Amniotic epithelial cell (primary cell): Measurements from ENCODE around the gene FAM76B.
"Not testable (repeated sequence)": the region's sequence is repeated elsewhere in the genome, so short reads cannot be mapped to it uniquely, and the experiment has no call there.

Experiments used
- DNase-seq: peaks from one replicate; pipeline ENCODE4 v3.0.0-alpha.2; 2010; ENCODE audit warnings: low read depth

The FAM76B gene

DNA sequence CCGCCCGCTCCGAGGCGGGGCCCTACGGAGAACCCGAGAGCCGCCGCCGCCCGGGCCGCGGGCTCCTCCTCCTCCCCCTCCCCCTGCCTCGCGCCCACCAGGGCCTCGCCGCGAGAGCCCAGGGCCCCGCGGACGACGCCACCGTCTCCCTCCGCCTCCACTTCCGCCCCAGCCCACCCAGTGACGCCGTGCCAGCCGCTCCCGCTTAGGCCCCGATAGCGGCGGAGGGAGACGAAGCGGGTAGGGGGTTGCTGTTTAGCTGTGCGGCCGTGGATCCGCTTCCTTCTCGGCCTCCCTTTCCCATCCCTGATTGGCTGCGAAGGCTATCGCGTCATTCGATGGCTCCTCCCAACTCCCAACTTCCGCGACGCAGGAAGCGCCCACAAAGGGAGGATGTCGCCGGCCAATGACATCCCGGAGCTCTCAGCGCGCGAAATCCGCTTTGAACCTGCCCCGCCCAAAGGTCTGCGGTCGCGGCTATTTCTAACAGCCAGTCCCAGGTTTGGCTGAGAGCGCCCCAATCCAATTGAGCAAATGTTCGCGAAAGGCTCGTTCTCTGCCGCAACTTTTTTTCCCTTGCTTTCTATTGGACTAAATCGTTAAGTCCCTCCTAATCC lies at the start of gene FAM76B:
Gene FAM76B (minus strand): TSS at position 277 of the 617 bp plus-strand sequence. CDS start 304 bp downstream, outside the sequence.
- DNase-seq: peak; percentile 99

DNA sequence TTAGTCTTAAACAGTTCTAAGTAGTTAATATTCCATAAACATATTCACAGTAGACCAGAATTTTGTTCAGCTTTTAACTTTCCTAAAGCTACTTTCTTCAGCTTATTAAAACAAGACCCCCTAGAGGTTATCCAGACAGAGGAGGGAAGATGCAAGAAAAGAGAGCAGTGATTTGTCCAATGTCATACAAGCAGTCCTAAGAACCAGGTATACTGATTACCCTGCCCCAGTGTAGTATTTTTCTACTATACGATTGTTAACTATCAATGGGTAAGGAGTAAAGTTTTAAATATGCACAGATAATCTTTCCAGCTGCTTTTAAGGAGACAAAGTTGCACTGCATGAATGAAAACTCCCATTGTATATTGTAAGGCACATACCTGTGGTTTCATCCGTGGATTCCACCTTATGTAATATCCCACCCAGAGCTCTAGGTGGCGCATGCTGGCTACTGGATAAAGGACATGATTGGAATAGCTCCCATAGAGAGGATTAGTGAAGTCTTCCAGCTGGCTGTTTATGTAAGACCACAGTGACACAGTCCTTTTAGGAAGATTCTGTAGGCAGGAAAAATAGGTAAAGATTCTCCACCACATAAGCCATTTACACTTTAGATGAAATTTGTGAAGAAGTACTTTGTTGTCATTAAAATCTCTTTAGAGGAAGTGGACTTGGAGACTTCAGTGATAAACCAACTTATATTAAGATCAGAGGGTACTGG lies 46.3 kb upstream of the FAM76B start:
- peak; percentile 92 for DNase-seq

DNA sequence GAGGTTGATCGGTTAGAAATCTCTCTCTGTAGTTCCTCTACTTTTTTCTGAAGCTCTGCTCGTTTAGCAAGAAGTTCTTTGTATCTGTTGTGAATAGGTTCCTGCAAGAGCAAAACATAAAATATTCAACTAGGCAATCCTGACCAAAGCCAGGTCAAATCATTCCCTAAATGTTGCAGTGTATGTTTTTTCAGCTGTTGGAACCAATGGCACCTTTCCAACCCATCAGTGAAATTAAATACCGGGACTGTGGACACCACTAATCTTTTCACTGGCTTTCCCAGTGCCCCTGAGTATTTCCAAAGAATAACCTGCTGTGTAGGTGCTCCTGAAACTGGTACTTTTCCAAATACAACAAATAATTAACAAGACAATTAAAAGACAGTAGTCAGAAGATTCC lies 45.8 kb upstream of the FAM76B start:
- DNase-seq: no peak

DNA sequence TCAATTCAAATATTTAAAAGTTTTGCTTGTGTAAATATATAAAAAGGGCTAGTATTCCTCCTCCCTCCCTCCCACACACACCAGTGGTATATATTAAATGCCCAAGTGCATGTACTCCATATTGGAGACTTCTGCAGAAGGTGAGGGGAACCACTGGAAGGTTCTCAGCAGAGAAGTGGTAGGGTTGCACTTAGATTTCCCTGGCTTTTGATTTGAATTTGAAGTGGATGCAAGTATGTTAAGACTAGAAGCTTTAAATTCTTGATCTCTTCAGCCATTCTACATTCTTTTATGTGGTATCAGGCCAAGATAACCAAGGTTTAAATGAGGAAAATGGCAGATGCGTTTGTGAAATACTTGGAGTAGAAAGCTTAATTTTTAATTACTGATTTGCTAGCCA lies 43.8 kb upstream of the FAM76B start:
- no peak for DNase-seq

DNA sequence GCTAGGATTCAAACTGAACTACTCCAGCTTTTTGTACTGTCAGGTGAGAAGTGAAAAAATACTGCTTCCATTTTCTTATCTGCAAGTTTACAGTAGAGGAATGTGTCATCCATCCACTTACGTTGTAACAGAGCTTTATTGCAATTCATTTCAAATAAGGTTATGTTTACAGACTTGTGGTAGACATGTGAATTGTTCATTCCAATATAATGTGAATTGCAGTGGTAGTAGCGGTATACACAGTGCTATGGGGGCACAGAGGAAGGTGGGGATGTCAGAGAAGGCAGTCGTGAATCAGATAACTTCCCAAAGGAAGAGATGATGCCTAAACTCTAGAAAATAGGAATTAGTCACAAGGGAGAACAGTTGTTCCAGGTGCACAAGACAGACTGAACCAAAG lies 43.2 kb upstream of the FAM76B start:
- DNase-seq: peak; percentile 84

DNA sequence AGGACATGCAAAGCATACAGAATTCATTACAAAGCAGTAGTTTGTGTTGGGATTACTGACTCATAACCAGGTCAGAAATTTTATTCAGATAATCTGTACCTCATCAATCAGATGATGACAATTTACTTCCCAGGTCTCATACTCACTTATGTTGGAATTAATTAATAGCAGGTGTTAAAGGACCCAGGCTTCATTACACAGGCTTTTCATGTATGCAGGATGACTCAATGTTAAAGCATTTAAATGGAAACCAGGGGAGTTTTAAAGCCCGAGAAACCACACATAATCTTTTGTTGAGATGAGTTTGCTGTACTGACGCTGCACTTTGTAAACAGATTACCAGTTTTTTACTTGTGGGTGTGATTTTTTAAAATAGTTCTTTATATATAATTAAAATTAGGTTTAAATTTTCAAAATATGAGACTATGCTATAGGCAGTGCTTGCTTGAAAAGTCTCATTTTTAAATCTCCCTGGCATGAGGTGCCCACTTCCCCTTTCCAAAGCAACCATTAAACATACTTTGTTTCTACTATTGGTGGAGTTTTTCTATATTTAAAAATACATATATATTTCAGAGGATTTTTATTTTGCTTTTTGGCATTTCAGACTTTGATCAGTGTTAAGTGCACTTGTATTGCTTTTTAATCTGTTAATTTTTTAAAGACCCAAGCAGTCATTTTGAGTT lies 41.8 kb upstream of the FAM76B start:
- peak; percentile 90 for DNase-seq

DNA sequence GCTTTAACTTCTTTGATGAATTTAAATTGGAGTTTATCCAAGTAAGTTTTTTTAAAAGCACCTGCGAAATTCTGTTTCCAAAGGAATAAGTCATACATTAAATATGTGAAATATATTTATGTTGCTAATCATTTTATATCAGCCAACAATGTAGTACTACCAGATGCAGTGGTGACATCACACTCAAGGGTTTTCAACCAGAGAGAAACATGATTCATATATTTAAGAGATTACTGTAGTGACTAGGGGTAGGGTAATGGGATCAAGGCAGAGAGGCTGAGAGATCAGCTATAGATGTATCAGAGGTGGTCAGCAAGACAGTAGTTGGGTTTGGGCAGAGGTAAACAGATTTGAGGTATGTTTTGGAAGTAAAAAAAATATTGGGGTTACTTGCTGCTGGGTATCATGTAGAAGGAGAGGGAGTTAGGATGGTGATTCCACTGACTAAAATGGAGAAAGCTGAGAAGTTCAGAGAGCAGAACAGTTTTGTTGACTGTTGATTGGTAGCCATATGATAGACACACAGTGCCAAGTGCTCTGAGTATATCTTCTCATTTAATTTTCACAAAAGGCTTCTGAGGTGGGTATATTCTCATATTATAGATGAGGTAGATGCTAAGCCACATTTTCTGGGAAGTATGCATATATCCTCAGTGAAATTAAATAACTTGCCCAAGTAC lies 40.1 kb upstream of the FAM76B start:
- peak; percentile 67 for DNase-seq

DNA sequence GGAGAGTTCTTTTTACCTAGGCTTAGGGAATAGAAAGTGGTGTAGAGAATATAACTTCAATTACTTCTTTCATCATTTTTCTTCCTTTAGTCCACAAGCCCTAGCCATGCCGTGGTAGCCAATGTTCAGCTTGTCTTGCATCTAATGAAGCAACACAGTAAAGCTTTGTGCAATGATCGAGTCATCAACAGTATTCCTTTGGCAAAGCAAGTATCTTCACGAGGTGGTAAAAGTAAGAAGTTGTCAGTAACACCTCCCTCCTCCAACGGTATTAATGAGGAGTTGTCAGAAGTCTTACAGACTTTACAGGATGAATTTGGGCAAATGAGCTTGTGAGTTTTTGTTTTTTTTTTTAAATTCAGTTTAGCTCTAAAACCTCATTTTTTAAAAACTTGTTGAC lies 38.1 kb upstream of the FAM76B start:
- DNase-seq: peak; percentile 87

DNA sequence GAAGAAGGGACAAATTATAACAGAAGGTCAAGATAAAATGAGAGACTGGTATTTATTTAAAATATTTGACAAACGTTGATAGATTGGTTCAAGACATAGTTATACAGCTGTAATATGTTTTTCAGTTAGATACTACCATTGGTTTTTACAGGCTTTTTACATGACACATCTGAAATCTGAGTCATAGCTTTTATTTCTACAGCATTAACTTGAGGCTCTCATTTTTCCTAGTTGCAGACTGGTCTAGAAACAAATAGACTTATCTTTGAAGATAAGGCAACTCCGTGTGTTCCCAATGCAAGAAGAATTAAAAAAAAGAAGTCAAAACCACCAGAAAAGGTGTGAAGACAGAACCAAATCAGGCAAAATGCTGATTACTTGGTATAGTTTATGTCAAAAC lies 32.1 kb upstream of the FAM76B start:
- DNase-seq: peak; percentile 85

DNA sequence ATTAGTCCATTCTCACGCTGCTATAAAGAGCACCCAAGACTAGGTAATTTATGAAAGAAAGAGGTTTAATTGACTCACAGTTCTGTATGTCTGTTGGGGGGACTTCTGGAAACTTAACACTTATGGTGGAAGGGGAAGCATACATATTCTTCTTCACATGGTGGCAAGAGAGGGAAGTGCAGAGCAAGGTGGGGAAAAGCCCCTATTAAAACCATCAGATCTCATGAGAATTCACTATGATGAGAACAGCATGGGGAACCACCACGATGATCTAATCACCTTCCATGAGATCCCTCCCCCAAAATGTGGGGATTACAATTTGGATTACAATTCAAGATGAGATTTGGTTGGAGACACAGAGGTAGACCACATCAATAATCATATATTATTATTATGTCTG lies 26.5 kb upstream of the FAM76B start:
- DNase-seq: no peak

DNA sequence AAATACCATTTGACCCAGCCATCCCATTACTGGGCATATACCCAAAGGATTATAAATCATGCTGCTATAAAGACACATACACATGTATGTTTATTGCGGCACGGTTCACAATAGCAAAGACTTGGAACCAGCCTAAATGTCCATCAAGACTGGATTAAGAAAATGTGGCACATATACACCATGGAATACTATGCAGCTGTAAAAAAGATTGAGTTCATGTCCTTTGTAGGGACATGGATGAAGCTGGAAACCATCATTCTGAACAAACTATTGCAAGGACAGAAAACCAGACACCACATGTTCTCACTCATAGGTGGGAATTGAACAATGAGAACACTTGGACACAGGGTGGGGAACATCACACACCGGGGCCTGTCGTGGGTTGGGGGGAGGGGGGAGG lies 21.5 kb upstream of the FAM76B start:
- not testable (repeated sequence) for DNase-seq

DNA sequence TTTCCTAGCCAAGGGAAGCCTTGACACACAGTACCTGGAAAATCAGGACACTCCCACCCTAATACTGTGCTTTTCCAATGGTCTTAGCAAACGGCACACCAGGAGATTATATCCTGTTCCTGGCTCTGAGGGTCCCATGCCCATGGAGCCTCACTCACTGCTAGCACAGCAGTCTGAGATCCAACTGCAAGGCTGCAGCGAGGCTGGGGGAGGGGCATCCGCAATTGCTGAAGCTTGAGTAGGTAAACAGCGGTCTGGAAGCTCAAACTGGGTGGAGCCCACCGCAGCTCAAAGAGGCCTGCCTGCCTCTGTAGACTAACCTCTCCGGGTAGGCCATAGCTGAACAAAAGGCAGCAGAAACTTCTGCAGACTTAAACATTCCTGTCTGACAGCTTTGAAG lies 16.9 kb upstream of the FAM76B start:
- not testable (repeated sequence) for DNase-seq

DNA sequence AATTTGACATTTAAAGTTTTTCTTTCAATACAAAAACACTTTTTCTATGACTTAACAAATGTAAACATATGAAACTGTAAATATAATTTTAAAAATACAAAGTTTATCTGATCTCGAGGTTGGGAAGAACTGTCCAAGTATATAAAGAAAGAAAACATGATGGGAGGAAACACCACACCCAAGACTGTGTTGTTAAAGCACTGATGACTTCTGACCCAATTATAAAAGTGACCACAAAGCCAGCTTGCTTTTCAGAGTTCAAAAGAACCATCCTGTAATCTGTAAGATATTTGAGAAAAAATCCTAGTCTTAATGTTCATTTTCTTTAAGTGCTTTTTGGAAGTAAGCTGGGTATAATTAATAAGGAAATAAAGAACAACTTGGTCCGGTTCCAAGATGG lies 16.3 kb upstream of the FAM76B start:
- no peak for DNase-seq

DNA sequence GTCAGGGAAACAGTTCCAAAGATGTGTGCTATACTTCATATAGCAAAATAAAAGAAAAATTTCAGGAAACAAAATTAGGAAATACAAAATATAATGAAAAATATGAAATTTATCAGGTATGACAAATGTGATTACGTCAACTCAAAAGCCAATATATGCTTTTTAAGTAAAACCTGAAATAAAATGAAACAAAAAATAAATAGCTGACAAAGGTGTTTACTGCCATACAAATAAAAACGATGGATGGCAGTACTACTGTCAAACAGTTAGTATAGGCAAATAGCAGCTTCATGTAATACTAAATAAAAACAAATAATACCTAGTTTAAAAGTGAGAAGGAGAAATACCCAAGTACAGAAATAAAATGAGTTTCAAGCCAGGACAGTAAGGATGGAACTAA lies 14.4 kb upstream of the FAM76B start:
- DNase-seq: no peak

DNA sequence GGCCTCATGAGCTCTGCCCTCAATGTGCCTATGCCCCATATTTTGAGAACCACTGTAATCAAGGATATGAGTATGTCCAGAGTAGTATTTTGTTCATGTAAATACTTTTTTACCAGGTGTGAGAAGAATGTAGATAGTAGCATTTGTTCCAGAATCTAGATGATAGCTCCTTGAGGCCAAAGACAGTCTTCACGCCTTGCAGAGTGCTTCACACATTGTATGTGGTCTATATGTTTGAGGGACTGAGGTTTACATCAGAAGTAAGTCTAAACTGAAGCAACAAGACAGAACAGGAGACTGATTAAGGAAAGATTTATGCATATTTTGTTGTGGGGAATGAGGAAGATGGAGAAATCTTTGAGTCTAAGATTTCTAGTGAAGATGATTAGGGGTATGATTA lies 13.2 kb upstream of the FAM76B start:
- no peak for DNase-seq

DNA sequence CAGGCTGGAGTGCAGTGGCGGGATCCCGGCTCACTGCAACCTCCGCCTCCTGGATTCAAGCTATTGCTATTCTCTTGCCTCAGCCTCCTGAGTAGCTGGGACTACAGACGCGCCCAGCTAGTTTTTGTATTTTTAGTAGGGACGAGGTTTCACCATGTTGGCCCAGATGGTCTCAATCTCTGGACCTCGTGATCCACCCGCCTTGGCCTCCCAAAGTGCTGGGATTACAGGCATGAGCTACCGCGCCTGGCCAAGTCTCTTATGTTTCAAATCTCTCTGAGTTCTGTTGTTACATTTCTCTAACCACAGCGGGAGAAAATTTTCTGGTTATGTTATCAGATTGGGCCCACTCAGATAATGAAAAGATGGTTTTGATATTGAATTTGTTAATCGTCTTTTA lies 10.9 kb upstream of the FAM76B start:
- DNase-seq: no peak

DNA sequence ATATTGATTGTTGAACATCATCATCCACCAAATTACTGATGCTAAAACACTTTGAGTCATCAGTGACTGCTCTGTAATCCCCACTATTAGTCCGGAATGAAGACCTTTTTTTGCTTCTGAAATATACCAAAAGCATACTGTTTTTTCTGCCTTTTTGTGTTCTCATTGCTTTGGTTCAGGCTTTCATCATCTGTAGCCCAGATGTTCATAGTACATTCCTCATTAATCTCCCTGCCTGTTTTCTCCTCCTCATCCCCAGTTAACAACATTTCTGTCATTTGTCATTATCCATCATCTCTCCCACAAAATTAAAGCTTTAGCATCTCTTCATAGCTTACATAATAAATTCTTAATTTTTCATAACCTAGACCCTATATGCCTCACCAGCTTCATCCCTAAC lies 10.0 kb upstream of the FAM76B start:
- DNase-seq: peak; percentile 27

DNA sequence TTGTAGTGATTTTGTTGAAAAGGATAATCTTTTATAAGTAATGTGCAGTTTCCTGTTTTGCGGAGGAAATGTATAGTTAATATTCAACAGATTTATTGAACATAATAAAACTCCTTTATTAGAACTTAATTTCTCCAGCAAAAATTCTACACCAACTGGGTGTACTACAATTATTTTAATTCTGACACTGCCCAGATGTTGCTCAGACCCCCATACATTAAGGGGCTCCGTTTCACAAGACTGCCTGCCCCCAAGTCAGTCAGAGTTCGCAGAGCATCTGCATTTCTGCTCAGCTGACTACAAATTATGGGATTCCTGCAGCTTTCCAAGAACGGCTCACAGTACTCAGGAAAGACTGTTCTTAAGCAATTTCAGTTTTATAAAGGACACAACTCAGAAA lies 6.9 kb upstream of the FAM76B start:
- DNase-seq: no peak

DNA sequence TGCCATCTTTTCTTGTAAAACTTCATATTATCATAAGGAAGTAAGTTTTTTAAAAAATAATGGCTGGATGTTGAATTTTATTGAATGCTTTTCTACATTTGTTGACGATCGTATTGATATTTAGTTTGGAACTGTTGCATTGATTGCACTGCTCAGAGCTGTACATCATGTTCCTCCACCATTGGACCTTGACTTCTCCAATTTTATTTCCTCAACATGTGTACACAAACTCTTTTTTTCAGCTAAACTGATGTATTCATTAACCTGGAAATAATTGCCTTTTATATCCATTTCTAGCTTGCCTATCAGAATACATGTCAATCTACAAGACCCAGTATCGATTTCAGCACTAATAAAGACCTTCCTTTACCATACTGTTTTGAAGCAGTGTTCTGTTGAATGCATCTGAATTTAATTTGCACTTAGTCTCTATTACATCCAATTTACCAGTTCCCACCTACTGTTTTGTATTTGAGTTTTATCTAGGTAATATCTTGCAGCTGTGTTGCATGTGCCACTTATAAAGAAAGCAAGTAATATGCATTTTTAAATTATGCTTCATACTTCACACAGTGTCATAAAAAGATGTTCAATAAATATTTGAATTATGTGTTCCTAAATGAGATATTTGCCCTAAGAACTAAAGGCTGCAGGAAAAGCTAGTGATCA lies 6.2 kb upstream of the FAM76B start:
- DNase-seq: no peak

DNA sequence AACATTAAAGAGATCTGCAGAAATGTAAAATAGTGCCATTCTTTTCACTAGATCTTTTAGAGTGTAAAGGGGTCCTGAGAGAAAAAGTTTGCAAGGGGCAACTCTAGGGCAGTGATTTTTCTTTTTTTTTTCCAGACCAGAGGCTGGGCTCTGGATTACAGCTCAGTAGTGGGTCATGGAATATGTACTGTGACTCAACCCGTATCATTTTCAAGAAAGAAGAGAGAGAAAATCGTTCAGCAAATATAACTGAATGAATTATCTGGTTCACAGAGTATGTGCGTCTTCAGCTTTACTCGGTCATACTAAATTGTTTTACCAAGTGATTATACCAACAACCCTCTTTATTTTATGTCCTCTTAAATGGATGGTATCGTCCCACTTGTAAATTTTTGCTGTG lies 4.5 kb upstream of the FAM76B start:
- peak; percentile 7 for DNase-seq

DNA sequence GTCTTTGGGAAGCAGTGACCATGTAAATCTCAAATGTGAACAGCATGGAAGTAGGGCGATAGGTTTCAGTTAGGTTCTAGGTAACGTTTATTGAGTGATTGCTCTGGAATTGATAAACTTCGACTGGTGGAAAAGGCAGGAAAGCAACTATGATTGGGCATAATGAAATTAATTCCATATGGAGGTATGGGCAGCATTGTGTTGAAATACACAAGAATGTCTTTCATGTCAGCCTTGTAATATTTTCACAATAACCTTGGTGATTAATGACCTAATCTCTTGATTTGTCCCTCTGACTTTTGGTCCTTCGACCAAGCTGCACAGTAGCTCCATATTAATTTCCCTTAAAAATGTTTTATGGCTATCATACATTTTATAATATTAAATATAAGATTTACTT lies 3.5 kb upstream of the FAM76B start:
- no peak for DNase-seq

DNA sequence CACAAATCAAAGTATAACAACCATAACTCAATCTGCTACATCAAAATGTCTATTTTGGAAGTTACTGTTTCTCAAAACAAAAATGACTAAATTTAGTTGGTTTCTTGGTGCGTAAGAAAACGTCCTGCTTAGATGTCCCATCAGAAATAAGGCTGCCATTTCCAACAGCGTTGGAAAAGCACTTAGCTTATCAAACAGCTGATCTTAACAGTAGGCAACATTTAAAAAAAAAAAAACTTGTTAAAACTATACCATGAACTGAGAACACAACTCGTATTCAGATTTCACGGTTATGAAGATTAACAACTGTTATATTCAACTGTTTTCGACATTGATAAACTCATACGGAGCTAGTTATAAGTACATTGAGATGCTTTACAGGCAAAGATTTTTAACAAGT lies 3.1 kb upstream of the FAM76B start:
- DNase-seq: no peak
